GM18508 (cell line): Measurements from ENCODE around the gene C3orf38.
"Not testable (repeated sequence)": the region's sequence is repeated elsewhere in the genome, so short reads cannot be mapped to it uniquely, and the experiment has no call there.

Experiments
- ATAC-seq: cut with Tn5 transposase; IDR thresholded peaks from one replicate; pipeline ENCODE4 v1.9.1; 2021; ENCODE audit warnings: moderate number of reproducible peaks; ENCODE audit not compliant: insufficient read depth, unreplicated experiment

Gene C3orf38

DNA sequence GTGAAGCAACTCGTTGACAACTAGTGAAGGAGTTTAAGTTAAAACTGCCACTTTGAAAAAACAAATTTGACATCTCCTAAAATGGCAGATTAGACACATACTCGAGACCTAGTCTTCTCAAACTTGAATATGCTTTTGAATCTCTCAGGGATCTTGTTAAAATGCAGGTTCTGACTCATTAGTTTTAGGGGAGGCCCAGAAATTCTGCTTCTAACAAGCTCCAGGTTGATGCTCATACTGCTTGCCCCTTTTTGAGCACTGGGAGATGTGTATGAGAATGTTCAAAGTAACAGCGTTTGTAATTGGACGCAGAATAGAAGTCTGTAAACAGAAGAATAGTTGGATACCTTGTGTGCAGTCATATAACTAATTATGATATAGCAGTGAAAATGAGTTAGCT lies 1.6 kb downstream of the C3orf38 start:
- peak; percentile 29 for ATAC-seq

DNA sequence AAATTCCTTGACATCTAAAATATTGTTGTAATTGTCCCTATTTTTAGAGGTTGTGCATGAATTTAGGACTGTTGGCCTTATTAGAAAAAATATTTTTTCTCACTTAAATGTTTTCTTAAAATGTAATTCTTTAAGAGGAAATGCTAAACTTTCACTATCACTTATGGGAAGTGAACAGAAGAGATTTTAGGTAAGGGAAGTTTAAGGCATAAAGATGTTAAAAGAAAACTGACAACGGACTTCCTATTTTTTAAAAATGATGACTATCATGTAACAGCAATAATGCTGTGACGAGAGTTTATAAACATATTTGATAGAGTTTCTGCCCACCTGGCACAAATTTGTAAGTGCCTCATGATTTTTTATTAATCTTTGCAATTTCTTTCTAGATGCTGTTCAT lies 3.1 kb downstream of the C3orf38 start:
- no peak for ATAC-seq

DNA sequence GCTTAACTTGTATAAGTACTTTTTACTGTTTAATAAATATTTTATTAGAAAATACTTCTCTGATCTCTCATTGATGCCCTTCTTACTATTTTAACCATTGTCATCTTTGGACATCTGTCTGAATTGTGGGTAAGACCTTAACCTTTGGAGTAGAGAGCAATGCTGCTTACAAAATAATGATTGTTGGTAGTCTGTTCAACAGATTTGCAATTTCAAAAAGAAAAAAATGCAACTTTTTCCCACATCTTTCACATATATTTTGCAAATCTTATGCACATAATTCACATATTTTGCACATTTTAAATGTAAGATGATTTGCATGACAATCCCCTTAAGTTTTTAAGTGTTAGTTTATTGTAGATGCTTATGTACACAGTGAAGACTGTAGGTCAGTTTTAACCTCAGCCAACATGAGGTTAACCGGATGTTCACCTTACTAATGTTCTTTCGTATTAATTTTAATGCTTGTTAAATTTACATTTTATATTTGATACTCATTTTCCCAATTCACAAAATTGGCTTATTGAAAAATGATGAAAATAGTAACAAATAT lies 16.7 kb downstream of the C3orf38 start:
- no peak for ATAC-seq

DNA sequence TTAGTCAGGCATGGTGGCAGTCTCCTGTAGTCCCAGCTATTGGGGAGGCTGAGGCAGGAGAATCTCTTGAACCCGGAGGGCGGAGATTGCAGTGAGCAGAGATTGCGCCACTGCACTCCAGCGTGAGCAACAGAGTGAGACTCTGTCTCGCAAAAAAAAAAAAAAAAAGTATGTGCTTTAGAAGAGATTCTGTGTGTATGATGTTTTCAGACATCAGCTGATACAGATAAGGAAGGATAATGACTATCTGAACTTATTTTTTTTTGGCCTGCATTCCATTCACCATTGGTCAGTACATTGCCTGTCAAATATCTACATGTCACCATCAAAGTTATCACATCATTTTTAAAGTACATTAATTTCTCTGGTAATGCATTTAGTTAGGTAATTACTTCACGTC lies 17.4 kb downstream of the C3orf38 start:
- ATAC-seq: no peak

DNA sequence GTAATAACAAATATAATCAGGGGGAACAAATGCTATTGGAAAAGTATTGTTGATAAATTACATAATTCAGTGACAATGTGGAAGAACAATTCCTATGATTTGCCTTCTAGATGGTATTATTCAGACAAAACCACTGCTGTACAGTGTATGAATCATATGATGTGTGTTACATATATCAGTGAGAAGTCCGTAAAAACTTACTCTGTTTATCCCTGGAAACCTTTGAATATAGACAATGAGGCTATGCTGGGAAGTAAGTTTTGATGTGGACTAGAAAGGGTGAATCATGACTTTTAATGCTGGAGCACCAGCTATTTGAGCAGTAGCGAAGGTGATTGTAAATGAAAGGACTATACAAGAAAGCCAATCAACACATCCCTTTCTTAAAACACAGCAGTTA lies 17.9 kb downstream of the C3orf38 start:
- no peak for ATAC-seq

DNA sequence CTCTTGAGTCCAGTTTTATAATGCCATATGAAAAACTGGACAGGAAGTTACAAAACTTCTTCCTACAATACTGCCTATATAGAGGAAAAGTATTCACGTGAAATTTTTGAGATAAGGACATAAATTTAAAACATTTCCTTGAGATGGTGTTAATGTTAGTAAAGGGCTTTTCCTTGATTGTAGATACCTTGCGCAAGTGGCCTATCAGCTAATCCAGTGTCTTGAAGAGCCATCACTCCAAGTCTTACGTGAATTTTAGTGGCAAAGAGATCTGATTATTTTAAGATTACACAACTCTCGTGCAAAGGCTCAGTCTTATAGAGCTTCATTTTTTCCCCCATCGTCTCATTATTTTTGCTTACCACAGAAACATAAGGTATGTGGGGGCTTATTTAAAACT lies 18.4 kb downstream of the C3orf38 start:
- ATAC-seq: no peak

DNA sequence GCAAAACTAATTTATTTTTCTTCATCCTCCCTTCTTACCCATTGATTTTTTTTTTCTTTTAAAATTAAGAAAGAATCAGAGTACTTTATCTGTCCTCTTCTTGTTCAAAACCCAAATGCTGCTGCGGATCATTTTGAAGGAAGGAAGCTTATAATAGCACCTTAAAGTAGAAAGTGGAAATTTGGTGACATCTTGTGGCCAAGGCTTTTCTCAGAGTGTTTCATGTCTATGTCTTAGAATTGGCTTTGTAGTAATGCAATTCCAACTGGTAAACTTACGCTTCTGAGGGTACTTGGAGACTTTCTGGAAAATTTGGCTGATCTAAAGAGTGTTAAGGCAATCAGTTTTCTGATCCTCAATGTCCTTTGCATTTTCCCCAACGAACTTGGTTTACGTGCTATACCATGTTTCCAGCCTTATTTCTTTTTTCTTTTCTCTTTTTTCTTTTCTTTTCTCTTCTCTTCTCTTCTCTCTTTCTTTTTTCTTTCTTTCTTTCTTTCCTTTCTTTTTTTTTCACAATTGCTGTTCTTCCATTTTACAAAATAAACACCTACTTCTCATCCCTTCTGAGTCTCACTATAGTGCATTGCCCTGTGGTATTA lies 30.7 kb downstream of the C3orf38 start:
- peak; percentile 84 for ATAC-seq

DNA sequence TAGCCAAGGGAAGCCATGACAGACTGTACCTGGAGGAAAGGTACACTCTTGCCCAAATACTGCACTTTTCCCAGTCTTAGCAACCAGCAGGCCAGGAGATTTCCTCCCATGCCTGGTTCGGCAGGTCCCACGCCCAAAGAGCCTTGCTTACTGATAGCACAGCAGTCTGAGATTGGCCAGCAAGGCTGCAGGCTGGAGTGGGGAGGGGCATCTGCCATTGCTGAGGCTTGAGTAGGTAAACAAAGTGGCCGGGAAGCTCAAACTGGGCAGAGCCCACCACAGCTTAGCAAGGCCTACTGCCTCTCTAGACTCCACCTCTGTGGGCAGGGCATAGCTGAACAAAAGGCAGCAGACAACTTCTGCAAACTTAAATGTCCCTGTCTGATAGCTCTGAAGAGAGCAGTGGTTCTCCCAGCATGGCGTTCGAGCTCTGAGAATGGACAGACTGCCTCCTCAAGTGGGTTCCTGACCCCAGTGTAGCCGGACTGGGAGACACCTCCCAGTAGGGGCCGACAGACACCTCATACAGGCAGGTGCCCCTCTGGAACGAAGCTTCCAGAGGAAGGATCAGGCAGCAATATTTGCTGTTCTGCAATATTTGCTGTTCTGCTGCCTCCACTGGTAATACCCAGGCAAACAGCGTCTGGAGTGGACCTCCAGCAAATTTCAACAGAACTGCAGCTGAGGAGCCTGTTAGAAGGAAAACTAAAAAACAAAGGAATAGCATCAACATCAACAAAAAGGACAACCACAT lies 32.6 kb downstream of the C3orf38 start:
- not testable (repeated sequence) for ATAC-seq

DNA sequence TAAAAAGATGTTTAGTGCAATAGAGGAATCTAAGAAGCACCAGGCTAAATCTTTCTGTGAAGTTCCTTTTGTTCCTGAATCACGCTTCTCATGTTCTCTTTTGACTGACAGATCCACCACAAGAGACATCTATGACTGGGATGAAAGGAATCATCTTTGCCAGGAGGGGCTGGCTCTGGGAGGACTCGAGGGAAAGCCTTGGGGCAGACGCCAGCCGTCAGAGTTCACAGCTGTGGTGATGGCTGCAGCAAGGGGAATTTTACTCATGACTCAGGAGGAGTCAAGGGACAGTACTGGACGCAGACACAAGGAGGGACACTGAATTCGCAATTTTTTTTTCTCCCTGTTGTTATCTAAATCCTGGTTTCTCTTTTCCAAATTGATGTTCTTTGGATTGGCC lies 38.7 kb downstream of the C3orf38 start:
- ATAC-seq: no peak

DNA sequence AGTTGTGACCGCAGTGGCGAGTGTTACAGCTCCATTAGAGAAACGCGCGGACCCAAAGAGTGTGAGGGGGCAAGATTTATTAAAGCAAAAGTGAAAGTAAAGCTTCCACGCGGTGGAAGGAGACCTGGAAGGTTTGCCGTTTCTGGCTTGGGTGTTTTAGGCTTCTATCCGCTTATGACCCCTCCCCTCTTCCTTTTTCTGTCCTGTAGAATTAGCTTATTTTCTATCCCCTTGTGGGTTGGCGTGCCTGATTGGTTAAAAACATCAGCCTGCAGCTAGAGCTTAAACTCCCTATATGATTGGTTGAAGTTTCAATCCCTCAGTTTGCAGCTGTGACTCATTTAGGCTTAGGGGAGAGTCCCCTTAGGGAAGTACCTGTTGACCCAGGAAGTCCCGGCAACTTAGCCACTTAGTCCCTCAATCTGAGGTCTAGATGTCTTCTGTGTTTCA lies 39.6 kb downstream of the C3orf38 start:
- peak; percentile 96 for ATAC-seq

DNA sequence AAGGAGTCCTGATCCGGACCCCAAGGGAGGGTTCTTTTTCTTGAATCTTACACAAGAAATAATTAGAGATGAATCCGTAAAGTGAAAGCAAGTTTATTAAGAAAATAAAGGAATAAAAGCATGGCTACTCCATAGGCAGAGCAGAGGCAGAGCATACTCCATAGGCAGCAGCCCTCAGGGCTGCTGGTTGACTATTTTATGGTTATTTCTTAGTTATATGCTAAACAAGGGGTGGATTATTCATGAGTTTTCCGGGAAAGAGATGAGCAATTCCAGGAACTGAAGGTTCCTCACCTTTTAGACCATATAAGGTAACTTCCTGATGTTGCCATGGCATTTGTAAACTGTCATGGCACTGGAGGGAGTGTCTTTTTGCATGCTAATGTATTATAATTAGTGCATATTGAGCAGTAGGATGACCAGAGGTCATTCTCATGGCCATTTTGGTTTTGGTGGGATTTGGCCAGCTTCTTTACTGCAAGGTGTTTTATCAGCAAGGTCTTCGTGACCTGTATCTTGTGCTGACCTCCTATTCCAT lies 42.2 kb downstream of the C3orf38 start:
- no peak for ATAC-seq

DNA sequence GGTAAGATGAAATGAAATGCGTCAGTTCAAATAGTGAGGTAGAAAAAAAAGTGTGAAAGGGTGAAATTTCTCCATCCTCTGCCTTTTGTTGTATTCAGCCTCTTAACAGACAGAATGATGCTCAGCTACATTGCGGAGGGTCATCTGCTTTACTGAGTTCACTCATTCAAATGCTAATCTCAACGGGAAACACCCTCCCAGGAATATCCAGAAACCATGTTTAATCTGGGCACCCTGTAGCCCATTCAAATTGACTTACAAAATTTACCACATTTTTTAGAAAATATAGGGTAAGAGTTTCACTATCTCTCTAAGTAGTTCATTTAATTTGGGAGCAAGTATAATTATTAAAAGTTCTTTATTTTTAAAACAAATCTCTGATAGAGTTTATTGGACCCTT lies 42.9 kb downstream of the C3orf38 start:
- no peak for ATAC-seq

DNA sequence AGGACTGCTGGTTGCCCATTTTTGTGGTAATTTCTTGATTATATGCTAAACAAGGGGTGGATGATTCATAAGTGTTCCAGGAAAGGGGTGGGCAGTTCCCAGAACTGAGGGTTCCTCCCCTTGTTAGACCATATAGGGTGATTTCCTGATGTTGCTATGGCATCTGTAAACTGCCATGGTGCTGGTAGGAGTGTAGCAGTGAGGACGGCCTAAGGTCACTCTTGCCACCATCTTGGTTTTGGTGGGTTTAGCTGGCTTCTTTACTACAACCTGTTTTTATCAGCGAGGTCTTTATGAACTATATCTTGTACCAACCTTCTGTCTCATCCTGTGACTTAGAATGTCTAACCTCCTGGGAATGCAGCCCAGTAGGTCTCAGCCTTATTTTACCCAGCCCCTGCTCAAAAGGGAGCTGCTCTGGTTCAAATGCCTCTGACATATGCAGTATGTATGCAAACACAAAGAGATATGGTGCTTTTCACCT lies 46.2 kb downstream of the C3orf38 start:
- ATAC-seq: no peak

DNA sequence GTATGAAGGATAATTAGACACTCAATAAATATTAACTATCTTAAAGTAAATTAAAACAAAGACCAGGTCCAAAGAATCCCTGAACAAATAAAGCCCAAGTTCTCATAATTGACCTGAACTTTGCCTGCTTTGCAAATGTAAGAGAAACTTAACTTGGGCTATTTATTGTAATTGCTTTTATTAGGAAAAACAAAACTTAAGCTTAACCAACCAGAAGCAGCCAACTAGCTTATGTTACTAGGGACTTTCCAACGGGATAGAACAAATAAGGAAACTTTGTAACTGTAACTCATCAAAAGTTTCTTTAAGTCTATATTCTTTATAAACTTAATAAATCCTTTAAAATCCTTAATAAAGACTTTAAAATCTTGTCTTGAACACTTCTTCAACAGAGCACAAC lies 48.4 kb downstream of the C3orf38 start:
- no peak for ATAC-seq

DNA sequence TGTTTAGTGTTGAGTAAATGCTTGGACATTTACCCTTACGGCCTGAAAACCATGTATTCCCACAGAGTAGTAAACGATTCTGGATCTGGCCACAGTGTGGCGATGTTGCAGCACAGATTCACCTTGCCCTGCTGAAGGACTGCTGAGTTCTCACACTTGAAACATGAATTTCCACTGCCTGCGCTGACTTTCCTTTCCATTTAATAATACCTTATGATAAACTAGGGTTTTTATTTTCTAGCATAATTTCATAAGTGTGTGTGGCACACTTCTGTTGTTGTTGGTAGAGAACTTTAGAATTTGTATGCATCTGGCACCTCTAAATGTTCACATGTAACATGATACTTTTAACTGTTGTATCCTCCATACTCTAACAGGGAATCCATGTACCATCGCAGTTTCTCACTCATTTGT lies 53.9 kb downstream of the C3orf38 start:
- ATAC-seq: peak; percentile 88
